Gastrocnemius medialis (tissue), 4 donors: ENCODE results near the gene MYO1G.

Experiments
- CTCF ChIP-seq, 5 experiments: fragments of 450-650 bp in 3 of 5; fragments of 200-600 bp in 2 of 5; sonication (generic) in 2 of 5; IDR thresholded peaks in 4 of 5; conservative IDR thresholded peaks in 1 of 5; 1 replicate in 4 of 5; 2 replicates in 1 of 5; pipeline ENCODE4 v1.5.1; 2016 to 2019; ENCODE audit warnings: antibody characterized with exemption in 5 of 5, mild to moderate bottlenecking in 3 of 5, moderate library complexity in 3 of 5
- POLR2A ChIP-seq, 2 donors: fragments of 450-650 bp; IDR thresholded peaks; one replicate each; pipeline ENCODE4 v1.6.1; 2017; ENCODE audit warnings: antibody characterized with exemption in 2 of 2, mild to moderate bottlenecking in 2 of 2, moderate library complexity in 2 of 2

- TF ChIP-seq POLR2A (IDR thresholded peaks at IDR 0.05): no peak
- no peak for TF ChIP-seq CTCF (IDR thresholded peaks at IDR 0.05 in 4 of 5, conservative IDR thresholded peaks at IDR 0.05 in 1 of 5)
Measured at GRCh38 chr7:44987996-44988395, 9.2 kb upstream of the MYO1G start.
